GM12891 (cell line): ENCODE measurements around the gene EPS8L3.

ENCODE experiments used
- POLR2A ChIP-seq: IDR thresholded peaks from 2 replicates; pipeline ENCODE4 v1.6.1; 2011; ENCODE audit warnings: low read depth, low read length, control low read depth
- POLR2AphosphoS5 ChIP-seq: IDR thresholded peaks from 2 replicates; pipeline ENCODE4 v1.6.1; 2011; ENCODE audit warnings: low read depth, low read length, control low read depth
- POU2F2 ChIP-seq: IDR thresholded peaks from 2 replicates; pipeline ENCODE4 v1.6.1; 2011; ENCODE audit warnings: low read depth, mild to moderate bottlenecking, control low read depth, low read length, moderate library complexity
- TAF1 ChIP-seq: IDR thresholded peaks from 2 replicates; pipeline ENCODE4 v1.6.1; 2011; ENCODE audit warnings: low read depth, low read length, control low read depth

- TF ChIP-seq TAF1 (no peak), POLR2A (no peak), POLR2AphosphoS5 (no peak), POU2F2 (no peak)
Observed at GRCh38 chr1:109763646-109764415, at the start of gene EPS8L3.
